ENCODE measurements around the gene RBM12. TPM values are rescaled to one million over a fixed set of nuclear protein-coding genes. Genes with fewer than 3 reads are reported as not detected.

Gene RBM12
- total RNA-seq, 1 donor from 2014 or later: 88.4 TPM

DNA sequence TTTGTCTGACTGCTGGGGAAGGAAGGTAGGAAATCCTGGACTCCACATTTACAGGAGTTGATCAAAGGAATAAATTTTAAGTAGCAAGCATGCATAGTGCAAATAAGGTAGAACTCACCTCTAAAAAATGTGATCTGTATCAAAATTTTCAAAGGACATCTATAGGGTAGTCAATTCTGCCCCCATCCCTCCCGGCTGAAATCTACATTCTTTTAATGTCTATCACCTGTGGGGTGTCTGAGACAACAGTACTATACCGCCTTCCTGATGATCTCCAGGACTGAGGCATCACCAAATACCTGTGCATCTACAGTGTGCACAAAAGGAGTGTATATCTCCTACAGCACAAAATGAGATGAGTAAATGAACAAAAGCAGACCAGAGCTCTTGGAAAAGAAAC lies 19.9 kb downstream of the RBM12 start:
- Histone ChIP-seq H3K27ac (ENCODE audit: low read depth, low read length) (no peak overlapping the region), H3K9ac (ENCODE audit: low read length) (no peak overlapping the region), H3K4me3 (ENCODE audit: insufficient read depth, low read depth, low read length) (no peak overlapping the region), H3K79me2 (ENCODE audit: insufficient read depth, low read length) (peaks cover 97% of the 10 kb centered on the region), H3K4me1 (ENCODE audit: insufficient read depth, low read length) (no peaks in the 10 kb centered on the region), H3K4me2 (ENCODE audit: low read length) (no peak overlapping the region), H3K27me3 (ENCODE audit: insufficient read depth, low read length) (no peaks in the 10 kb centered on the region), H2AFZ (ENCODE audit: low read depth, low read length) (no peak overlapping the region), H3K9me3 (ENCODE audit: insufficient read depth, low read depth, low read length) (no peaks in the 10 kb centered on the region), H3K36me3 (ENCODE audit: insufficient read depth, low read length) (no peaks in the 10 kb centered on the region), H4K20me1 (ENCODE audit: insufficient read depth, low read length) (peaks cover 93% of the 10 kb centered on the region)
- TF ChIP-seq EZH2 (IDR thresholded peaks at IDR 0.05; ENCODE audit: insufficient read depth, low read length) (no peak), CTCF (IDR thresholded peaks at IDR 0.05; ENCODE audit: insufficient read depth, low read depth, low read length) (no peak)
- H3K4me1 Mint-ChIP-seq (ENCODE audit: low read depth, unreplicated experiment): peaks cover 7% of the 10 kb centered on the region
- no peaks in the 10 kb centered on the region for H3K9me3 Mint-ChIP-seq (ENCODE audit: unreplicated experiment)
- no peak overlapping the region for H3K4me3 Mint-ChIP-seq (ENCODE audit: unreplicated experiment)
- H3K27ac Mint-ChIP-seq (ENCODE audit: unreplicated experiment): no peak overlapping the region
- FAIRE-seq (no peak), DNase-seq (ENCODE audit: low read depth) (no peak)
- H3K27me3 Mint-ChIP-seq (ENCODE audit: low read depth, unreplicated experiment): no peaks in the 10 kb centered on the region
- H3K36me3 Mint-ChIP-seq (ENCODE audit: low read depth, unreplicated experiment): peaks cover 9% of the 10 kb centered on the region

GRCh38 chr20:35643045-35643444 lies 21.7 kb downstream of the RBM12 start:
- Histone ChIP-seq H3K36me3 (ENCODE audit: insufficient read depth, low read length) (no peaks in the 10 kb centered on the region), H3K4me2 (ENCODE audit: low read length) (no peak overlapping the region), H3K4me1 (ENCODE audit: insufficient read depth, low read length) (no peaks in the 10 kb centered on the region), H3K9me3 (ENCODE audit: insufficient read depth, low read depth, low read length) (no peaks in the 10 kb centered on the region), H3K27me3 (ENCODE audit: insufficient read depth, low read length) (no peaks in the 10 kb centered on the region), H3K79me2 (ENCODE audit: insufficient read depth, low read length) (peaks cover 97% of the 10 kb centered on the region), H3K9ac (ENCODE audit: low read length) (no peak overlapping the region), H3K4me3 (ENCODE audit: insufficient read depth, low read depth, low read length) (no peak overlapping the region), H3K27ac (ENCODE audit: low read depth, low read length) (no peak overlapping the region), H4K20me1 (ENCODE audit: insufficient read depth, low read length) (peaks cover 93% of the 10 kb centered on the region), H2AFZ (ENCODE audit: low read depth, low read length) (no peak overlapping the region)
- FAIRE-seq (no peak), DNase-seq (ENCODE audit: low read depth) (no peak)
- H3K27me3 Mint-ChIP-seq (ENCODE audit: low read depth, unreplicated experiment): no peaks in the 10 kb centered on the region
- H3K9me3 Mint-ChIP-seq (ENCODE audit: unreplicated experiment): no peaks in the 10 kb centered on the region
- TF ChIP-seq EZH2 (IDR thresholded peaks at IDR 0.05; ENCODE audit: insufficient read depth, low read length) (no peak), CTCF (IDR thresholded peaks at IDR 0.05; ENCODE audit: insufficient read depth, low read depth, low read length) (no peak)
- peaks cover 9% of the 10 kb centered on the region for H3K36me3 Mint-ChIP-seq (ENCODE audit: low read depth, unreplicated experiment)
- peaks cover 7% of the 10 kb centered on the region for H3K4me1 Mint-ChIP-seq (ENCODE audit: low read depth, unreplicated experiment)
- H3K27ac Mint-ChIP-seq (ENCODE audit: unreplicated experiment): peak overlapping the region; percentile 42
- no peak overlapping the region for H3K4me3 Mint-ChIP-seq (ENCODE audit: unreplicated experiment)

- Histone ChIP-seq H3K4me3 (ENCODE audit: insufficient read depth, low read depth, low read length) (no peak overlapping the region), H4K20me1 (ENCODE audit: insufficient read depth, low read length) (peaks cover 97% of the 10 kb centered on the region), H3K27ac (ENCODE audit: low read depth, low read length) (no peak overlapping the region), H3K4me2 (ENCODE audit: low read length) (no peak overlapping the region), H3K36me3 (ENCODE audit: insufficient read depth, low read length) (no peaks in the 10 kb centered on the region), H3K9ac (ENCODE audit: low read length) (no peak overlapping the region), H3K79me2 (ENCODE audit: insufficient read depth, low read length) (peaks cover 99% of the 10 kb centered on the region), H3K27me3 (ENCODE audit: insufficient read depth, low read length) (no peaks in the 10 kb centered on the region), H2AFZ (ENCODE audit: low read depth, low read length) (no peak overlapping the region), H3K9me3 (ENCODE audit: insufficient read depth, low read depth, low read length) (no peaks in the 10 kb centered on the region), H3K4me1 (ENCODE audit: insufficient read depth, low read length) (peaks cover 7% of the 10 kb centered on the region)
- Mint-ChIP-seq H3K27ac (ENCODE audit: unreplicated experiment) (no peak overlapping the region), H3K36me3 (ENCODE audit: low read depth, unreplicated experiment) (peaks cover 9% of the 10 kb centered on the region), H3K4me3 (ENCODE audit: unreplicated experiment) (no peak overlapping the region), H3K27me3 (ENCODE audit: low read depth, unreplicated experiment) (no peaks in the 10 kb centered on the region), H3K9me3 (ENCODE audit: unreplicated experiment) (no peaks in the 10 kb centered on the region), H3K4me1 (ENCODE audit: low read depth, unreplicated experiment) (peaks cover 17% of the 10 kb centered on the region)
- FAIRE-seq (no peak), DNase-seq (ENCODE audit: low read depth) (no peak)
- no peak for TF ChIP-seq EZH2 (IDR thresholded peaks at IDR 0.05; ENCODE audit: insufficient read depth, low read length)
- no peak for TF ChIP-seq CTCF (IDR thresholded peaks at IDR 0.05; ENCODE audit: insufficient read depth, low read depth, low read length)
These were observed 23.0 kb downstream of the RBM12 start for GRCh38 chr20:35641743-35642142.

All from astrocyte (in vitro differentiated cells and primary cell).